GM18868 (cell line): ENCODE measurements around the gene MACROD2.
A peak's percentile ranks its signal among the peaks of the same experiment; 100 is the strongest.
"Not testable (repeated sequence)": the region's sequence is repeated elsewhere in the genome, so short reads cannot be mapped to it uniquely, and the experiment has no call there.

Experiments
- ATAC-seq: cut with Tn5 transposase; IDR thresholded peaks from one replicate; pipeline ENCODE4 v1.9.1; 2021; ENCODE audit warnings: mild to moderate bottlenecking, moderate library complexity; ENCODE audit not compliant: unreplicated experiment

The MACROD2 gene

DNA sequence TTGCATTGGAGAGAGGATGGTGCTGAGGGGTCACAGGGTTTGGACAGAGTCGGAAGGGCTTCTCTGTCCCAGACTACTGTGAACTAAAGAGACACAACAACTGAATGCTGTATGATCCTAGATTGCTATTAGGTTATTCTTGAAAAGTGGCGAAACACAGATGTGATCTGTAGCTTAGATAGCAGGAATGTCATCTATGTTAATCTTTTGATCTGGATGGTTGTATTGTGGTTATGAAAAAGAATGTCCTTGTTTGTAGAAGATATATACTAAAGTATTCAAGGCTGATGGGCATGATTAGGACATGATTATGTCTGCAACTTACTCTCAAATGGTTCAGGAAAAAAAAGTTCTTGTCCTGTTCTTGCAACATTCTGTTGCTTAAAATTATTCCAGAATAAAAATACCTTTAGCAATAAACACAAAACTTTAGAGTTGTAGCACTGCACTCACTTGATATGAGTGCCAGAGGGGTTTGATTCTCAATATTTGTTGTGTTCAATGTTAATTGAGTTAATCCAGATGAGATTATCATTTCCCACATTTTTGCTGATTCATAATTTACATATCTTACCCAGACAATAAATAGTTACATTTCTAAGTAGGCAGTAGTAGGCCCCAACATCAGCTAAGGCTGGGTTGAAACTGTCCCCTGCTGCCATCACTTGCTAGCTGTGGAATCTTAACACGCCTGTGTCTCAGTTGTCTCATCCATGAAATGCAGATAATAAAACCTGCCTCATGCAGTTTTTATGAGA is 1932.8 kb downstream of the MACROD2 start:
- ATAC-seq: no peak

DNA sequence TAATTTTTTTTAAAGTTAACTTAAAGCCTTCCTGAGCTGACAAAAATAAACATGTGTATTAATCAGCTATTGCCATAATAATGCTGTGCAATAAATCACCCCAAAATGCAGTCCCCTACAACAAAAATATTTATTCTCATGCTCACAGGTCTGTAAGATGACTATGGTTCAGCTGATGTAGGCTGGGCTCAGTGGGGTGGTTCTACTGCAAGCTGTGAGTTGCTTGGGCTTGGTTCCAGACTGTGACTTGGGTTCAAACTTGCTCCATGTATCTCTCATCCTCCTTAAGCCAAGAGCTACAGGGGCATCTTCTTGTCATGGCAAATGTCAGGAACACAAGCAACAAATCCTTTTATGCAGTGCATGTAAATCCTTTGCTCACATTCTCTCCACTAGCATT is 1933.6 kb downstream of the MACROD2 start:
- ATAC-seq: no peak

DNA sequence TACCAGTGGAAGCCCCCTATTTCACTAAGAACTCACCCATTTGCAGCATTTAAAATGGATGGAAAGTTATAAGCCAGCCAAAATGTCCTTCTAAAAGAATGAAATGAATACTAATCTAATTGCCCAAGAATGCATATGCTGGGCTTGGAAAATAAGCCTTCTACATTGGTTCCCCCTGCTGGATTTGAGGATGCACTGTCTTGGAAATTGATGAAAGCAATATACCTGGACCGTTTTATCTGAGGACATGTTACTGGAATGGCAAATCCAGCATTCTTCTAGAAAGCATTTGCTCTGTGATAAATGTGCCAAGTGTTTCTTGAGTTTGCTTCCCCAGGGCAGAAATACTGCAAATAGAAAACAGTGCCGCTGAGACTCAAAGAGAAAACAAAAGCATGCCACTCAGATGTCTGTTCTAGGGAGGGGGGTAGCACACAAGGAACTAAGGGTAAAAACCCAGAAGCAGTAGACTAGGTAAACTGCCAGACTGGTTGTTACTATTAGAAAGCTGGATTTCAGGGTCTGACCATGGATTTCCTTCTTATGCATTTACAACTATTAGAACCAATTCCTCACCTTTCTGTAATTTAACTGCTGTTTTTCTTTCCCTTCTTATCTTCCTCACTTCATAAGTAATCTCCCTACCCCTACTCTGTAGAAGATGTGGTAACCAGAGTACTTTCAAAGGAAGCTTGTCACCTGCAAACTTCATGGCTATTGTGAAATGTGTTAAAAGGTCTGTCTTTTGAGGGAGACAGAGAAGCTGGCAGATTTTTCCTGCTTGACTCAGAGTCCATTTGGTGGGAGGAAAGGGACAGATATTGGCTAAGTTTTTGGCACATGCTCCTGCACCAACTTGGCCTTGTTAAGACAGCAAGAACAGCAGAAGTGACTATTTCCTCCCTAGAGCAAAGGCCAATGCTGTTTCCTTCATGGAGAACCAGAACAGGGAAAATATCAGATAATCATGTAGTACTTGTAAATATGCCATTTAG is 1935.3 kb downstream of the MACROD2 start:
- no peak for ATAC-seq

DNA sequence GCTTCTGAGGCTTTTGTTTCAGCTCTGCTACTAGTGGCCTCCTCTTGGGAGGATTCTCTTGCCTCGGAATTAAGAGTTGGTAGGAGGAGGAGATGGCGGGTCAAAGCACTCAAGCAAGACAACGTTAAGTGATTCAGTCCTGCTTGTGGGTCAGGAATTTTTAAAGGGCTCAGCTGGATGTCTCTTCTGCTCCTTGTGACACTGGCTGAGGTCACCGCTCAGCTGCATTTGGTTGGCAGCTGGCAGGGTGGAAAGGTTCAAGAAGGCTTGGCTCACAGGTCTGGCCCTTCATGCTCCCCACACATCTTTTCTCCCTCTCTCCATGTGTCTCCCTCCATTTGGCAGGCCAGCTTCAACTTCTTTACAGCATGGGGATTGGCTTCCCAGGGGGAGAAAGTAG is 1936.6 kb downstream of the MACROD2 start:
- no peak for ATAC-seq

DNA sequence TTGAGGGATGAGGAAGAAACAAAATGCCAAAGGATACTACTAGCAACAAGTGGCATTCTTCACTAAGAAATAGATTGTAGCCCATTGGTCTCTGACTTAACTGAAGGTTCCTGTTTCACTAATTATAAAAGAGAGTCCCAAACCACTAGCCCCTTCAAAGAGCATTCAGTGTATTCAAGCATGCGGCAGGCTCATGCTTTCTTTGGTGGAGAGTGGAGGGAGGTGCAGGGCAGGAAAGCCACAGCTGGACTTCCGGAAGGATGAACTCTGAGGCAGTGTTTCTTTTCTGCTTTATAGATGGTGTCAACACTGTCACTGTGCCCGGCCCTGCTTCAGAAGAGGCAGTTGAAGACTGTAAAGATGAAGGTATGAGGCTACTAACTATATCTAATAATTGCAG is 1941.9 kb downstream of the MACROD2 start:
- peak; percentile 89 for ATAC-seq

DNA sequence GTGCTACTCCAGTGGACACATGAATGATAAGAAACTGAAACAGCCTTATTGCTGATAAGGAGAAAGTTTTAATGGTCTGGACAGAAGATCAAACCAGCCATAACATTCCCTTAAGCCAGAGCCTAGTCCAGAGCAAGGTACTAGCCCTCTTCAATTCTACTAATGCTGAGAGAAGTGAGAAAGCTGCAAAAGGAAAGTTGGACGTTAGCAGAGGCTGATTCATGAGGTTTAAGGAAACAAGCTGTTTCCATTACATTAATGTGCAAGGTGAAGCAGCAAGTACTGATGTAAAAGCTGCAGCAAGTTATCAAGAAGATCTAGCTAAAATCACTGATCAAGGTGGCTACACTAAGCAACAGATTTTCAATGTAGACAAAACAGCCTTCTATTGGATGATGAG is 1943.5 kb downstream of the MACROD2 start:
- ATAC-seq: no peak

DNA sequence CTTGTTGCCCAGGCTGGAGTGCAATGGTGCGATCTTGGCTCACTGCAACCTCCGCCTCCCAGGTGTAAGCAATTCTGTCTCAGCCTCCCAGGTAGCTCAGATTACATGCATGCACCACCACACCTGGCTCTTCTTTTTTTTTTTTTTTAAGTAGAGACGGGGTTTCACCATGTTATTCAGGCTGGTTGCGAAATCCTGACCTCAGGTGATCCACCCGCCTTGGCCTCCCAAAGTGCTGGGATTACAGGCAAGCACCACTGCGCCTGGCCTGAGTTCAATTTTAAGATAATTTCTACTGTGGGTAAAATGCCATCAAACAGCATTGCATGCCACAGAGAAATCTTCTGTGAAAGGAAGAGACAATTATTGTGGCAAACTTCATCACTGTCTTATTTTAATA is 1944.8 kb downstream of the MACROD2 start:
- no peak for ATAC-seq

DNA sequence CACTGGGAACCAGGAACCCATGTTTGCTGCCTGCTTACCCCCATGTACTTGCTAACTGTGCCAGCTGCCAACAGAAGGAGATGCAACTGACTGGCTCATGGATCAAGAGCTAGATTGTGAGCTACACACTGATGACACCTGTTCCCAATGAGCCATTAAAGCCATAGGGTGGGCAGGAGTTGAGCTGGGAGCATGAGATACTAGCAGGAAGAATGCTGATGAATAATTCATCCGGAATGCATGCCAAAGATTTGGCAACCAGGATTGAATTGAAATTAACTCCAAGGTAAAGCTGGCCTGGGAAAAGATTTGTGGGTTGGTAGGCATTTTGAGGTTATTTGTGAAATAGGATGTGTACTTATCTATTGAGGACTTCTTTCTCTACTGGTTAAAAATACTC is 1946.8 kb downstream of the MACROD2 start:
- ATAC-seq: no peak

DNA sequence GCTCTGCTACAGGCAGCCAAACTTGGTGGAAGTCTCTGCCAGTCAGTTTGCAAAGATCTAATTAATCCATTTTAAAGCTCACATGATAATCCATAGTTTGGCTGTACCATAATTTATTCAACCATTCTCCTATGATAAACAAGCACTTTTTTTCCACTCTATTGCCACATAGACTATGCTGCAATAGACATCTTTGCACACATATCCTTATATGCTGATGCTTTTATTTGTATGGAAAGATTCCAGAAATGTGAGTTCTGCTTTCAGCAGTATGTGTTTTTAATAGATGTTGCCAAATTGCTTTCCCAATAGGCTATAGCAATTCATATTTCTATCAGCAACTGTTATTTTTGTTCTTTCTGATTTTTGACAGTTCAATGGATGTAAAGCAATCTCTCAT is 1950.0 kb downstream of the MACROD2 start:
- ATAC-seq: no peak

DNA sequence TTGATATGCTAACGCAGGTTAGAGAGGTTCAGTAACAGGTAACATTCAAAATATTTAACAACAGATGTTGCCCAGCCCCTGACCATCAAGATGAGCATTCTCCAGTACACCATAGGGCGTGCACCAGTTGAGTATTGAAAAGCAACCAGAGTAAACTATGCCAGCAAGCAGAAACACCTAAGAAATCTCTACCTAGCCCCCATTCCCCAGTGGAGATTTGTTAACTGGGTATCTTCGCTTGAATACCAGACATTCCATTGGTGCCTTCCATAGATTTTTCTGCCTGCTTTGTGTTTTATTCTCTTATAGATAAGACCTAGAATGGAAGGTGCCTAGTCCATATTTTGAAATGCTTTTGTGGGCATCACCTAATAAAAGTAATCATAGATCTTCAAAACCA is 1954.1 kb downstream of the MACROD2 start:
- ATAC-seq: no peak

DNA sequence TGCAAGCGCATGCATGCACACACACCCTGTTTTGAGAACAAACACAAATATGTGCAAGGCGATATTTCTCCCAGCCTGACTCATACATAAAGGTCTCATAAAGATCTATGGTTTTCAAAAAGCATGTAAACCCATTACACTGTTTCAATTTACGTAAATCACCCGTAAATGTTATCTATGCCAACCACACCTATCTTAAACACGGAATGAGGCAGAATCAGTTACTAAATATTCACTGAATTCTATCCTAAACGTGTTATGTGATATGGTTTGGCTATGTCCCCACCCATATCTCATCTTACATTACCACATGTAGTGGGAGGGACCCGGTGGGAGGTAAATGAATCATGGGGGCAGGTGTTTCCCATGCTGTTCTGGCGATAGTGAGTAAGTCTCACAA is 1956.3 kb downstream of the MACROD2 start:
- ATAC-seq: no peak

DNA sequence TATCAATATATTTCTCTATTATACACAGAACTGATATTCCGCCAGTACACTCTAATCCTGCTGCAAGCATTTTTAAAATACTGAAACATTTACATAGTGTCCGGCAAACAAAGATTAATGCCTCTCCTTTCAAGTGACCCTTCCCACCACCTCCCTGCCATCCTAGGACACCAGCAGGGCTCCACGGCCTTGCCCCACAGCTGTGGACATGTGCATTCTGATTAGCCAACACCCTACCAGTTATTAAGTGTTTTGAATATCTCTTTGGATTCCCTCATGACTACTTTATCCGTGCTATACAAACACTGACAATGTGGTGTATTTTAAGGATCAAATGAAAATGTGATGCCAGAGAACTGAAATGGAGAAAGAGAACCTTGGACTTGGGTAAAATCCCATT is 1962.8 kb downstream of the MACROD2 start:
- no peak for ATAC-seq

DNA sequence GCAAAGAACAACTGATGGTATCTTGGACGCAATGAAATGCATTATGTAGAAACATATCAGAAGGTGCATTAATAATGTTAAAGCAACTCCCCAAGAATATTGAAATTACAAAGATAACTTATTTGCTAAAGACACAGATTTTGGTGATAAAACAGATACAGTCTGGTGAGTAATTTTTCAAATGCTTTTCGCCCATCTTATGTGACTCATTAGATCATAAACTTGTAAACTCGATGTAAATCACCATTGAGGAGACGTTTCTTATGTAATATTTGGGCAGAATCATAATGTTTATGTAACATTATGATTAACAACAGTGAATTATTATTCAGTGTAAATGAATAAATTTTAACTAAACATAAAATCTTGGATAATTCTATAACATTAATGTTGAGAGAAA is 1969.8 kb downstream of the MACROD2 start:
- no peak for ATAC-seq

DNA sequence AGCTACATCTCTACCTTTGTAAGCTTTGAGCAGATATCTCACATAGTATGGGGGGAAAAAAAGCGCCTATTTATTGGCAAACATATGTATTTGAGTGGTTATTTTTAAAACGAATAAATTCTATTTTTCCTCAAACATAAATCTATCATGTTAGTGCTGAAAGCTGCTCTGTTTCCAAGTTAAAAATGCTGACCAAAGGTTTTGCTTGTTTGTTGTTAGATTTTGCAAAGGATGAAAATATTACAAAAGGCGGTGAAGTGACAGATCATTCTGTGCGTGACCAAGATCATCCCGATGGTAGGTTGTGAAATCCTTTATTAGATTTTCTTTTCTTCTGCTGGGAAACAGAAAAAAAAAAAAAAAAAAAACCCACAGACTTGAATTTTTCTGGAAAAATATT is 1972.0 kb downstream of the MACROD2 start:
- no peak for ATAC-seq

DNA sequence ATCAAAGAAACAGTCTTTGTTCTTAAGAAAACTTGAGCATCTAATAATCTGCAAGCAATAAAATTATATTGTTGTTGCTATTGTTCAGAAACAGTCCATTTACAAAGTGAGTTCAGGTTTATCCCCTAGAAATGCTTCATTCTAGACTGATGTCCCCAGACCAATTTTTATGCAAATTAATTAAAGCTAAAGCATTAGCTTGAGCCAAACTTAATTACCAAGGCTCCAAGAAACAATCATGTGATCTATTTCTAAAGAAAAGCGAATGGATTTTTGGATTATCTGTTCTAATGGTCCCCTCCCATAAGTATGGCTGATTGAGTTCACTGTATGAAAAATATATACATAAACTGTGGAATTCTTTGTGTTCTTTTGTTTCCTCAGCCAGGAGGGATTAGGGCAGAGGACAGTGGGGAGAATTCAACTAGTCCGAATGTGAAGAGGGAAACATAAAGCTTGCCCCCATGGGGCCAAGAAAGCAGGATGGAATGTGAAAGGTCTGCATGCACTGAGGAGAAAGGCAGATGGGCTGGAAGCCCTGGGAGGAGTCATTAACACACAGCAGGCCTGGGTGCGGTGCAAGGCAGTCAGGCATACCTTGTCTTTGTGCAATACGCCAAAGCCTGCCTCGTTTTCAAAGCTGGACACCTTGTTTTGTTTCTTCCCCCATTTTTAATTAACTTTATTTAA is 1980.9 kb downstream of the MACROD2 start:
- ATAC-seq: no peak

DNA sequence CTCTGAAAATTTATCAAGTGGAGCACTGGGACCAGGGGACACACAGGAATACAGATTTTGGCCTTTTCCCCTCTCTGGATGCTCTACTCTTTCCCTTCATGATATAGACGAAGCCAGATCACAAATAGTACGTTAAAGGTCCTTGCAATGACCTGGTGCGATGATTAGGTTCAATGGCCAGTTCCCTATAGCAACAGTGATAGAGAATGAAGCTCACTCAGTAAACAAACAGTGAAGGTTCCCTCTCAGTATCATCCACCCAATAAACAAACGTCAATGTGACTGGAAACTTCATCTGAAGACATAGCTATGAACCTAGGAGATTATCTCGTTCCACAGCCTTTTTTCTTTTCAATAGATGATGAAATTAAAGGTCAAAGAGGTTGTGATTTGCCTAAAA is 1981.7 kb downstream of the MACROD2 start:
- no peak for ATAC-seq

DNA sequence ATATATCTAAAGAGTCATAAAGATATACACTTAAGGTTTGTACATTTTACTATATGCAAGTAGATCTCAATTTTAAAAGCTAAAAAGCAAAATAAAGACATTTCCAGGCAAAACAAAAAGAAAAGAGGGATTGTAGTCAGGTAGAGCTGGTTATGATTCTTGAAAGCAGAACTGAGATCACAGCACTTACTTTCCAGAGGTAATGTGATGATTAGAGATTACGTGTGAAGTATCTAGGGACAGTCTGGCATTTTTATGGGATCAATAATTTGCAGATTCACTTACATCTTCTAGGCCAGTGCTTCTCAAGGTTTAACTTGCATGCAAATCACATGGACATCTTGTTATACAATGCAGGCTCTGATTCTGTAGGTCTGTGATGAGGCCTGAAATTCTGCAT is 1982.4 kb downstream of the MACROD2 start:
- peak; percentile 58 for ATAC-seq

DNA sequence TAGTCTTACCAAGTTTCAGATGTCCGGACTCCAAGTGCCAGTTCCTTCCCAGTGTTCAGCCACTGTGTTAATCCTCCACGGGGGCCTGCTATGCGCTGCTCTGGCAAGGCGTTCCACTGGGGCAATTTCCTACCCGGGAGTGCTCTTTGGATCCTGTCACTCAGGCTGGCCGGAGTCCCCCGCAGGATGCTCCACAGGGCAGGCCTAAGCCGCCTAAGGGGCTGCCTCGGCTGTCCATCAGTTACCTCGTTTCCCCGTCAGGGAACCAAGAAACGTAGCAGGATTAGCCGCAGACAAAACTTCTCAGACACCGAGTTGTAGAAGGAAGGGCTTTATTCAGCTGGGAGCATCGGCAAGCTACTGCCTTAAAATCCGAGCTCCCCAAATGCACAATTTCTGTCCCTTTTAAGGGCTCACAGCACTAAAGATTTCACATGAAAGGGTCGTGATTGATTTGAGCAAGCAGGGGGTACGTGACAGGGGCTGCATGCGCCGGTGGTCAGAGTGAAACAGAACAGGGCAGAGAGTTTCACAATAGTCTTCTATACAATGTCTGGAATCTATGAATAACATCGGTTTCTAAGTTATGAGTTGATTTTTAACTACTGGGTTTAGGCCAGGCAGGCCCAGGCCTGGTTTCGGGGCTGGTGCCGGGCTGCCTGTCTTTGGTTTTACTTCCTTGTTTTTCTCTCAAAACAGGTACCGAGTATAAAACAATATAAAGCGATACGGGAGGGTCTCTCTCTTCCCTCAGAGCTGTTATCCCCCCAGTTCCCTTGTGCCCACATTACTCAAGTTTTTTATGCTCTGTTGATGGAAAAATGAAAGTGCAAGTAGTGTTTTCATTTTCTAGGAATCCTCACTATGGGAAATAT is 1990.4 kb downstream of the MACROD2 start:
- ATAC-seq: not testable (repeated sequence)

DNA sequence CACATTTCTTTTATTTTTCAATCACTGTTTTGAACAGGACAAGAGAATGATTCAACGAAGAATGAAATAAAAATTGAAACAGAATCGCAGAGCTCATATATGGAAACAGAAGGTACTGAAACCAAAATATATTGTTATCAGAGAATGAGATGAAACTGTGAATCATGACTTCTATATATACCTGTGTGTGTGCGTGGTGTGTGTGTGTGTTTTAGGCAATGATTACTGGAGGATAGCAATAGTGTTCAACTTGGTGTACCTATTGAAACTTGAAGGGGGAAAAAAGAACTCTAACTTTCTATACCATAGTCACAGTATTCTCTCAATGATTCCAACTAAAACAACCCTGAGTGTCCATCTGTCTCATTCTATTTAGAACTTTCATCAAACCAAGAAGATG is 1991.4 kb downstream of the MACROD2 start:
- ATAC-seq: peak; percentile 97

DNA sequence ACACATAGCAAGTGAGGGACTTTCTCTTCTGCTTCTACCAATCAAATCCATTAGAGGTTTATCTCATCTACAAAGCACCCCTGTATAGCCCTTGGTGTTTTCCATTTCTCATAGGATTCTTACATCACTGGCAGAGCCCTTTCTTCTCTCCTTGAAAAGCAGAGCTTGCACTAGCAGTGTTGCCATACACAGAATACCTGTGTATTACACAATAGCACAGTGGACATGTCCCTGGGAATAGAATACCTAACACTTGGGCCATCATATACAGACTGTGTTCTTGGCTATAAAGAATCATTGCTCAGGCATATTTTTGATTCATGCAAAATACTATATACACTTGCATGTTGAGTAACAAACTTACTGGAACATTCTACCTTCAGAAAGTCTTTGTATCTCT is 1996.0 kb downstream of the MACROD2 start:
- ATAC-seq: no peak
